Body of pancreas (tissue), 4 donors: ENCODE data around the gene DCDC2. TPM values are rescaled to one million over a fixed set of nuclear protein-coding genes. Genes with fewer than 3 reads are reported as not detected.
"Not testable (repeated sequence)": the region's sequence is repeated elsewhere in the genome, so short reads cannot be mapped to it uniquely, and the experiment has no call there.

Experiments used
- ATAC-seq: fragments of 150-250 bp; one replicate; pipeline ENCODE4 v1.9.1; 2016
- DNase-seq, 4 donors: peaks; one replicate each; pipeline ENCODE4 v3.0.0-alpha.2; 2019
- H3K27ac ChIP-seq, 4 donors: fragments of 200-600 bp; sonication (generic); 1 replicate in 3 of 4; 2 replicates in 1 of 4; pipeline versions ENCODE4 v1.5.1 to v1.6.1; 2016 to 2019; ENCODE audit warnings: mild to moderate bottlenecking in 1 of 4, mixed read lengths in 1 of 4, moderate library complexity in 1 of 4
- H3K27me3 ChIP-seq, 2 donors: fragments of 200-600 bp; sonication (generic); one replicate each; pipeline ENCODE4 v1.6.0; 2016; ENCODE audit warnings: mild to moderate bottlenecking in 1 of 2
- H3K36me3 ChIP-seq, 2 donors: fragments of 200-600 bp; sonication (generic); replicated peaks in 1 of 2; 2 replicates each; pipeline ENCODE4 v1.5.1; 2016; ENCODE audit warnings: low read depth in 2 of 2; ENCODE audit not compliant: insufficient read depth in 1 of 2
- H3K4me1 ChIP-seq: fragments of 200-600 bp; sonication (generic); one replicate; pipeline ENCODE4 v1.6.0; 2016
- H3K4me3 ChIP-seq, 2 donors: fragments of 200-600 bp; sonication (generic); 1 replicate in 1 of 2; 2 replicates in 1 of 2; pipeline ENCODE4 v1.5.1; 2016 to 2019
- H3K9me3 ChIP-seq, 3 donors: fragments of 200-600 bp; sonication (generic); 1 replicate in 2 of 3; 2 replicates in 1 of 3; pipeline ENCODE4 v1.5.1; 2016
- POLR2A ChIP-seq, 3 donors: fragments of 450-650 bp; IDR thresholded peaks; one replicate each; pipeline ENCODE4 v1.6.1; 2016; ENCODE audit warnings: antibody characterized with exemption in 3 of 3, mild to moderate bottlenecking in 2 of 3
- WGBS, 2 donors: methylation state at CpG; one replicate each; pipeline ENCODE4 v1.1.5; 2017; 5-methylcytosine and 5-hydroxymethylcytosine counted together
- intact Hi-C: fragments of 100-400 bp; cut with DNase I; formaldehyde crosslinking; loops from one replicate; pipeline ENCODE4 v1.15.1; 2023
- total RNA-seq, 2 donors: library from RNA; depleted of rRNA; stranded (reverse); fragments of >200 nt; gene quantifications; one replicate each; pipeline ENCODE4 v1.1.0, GENCODE V29; 2016
- TF ChIP-seq, protein P1 (sequence below), 7 experiments: fragments of 450-650 bp in 4 of 7; fragments of 200-600 bp in 3 of 7; sonication (generic) in 3 of 7; IDR thresholded peaks; one replicate each; pipeline ENCODE4 v1.5.1; 2016 to 2019; ENCODE audit warnings: antibody characterized with exemption in 7 of 7

DCDC2 gene
- total RNA-seq, 2 donors from 2014 or later, result 20.8 to 37.4 TPM

DNA sequence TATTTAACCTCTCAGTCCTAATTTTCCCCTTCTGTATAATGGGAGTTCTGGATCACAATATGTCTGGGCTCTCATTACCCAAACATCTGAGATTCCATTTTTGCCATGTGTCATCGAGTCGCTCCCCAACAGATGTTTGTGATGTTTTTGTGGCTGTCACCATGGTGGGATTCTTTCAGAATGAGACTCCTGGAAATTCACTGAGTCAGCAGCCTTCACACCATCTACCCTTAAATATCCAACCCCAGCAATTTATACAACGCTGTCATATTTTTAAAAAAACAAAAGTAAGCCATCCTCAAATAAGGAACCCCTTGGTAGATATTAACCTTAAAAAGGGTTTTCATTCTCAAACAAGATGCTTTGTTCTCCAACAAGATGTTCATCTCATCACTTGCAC, 211.0 kb downstream of the DCDC2 start:
- Histone ChIP-seq H3K27me3 (no peaks in the 10 kb centered on the region), H3K36me3 (no peaks in the 10 kb centered on the region), H3K27ac (no peak overlapping the region), H3K4me3 (no peak overlapping the region), H3K4me1 (no peaks in the 10 kb centered on the region), H3K9me3 (no peaks in the 10 kb centered on the region)
- 86 to 89% methylated on average over 3 of the region's 3 CpGs for WGBS, 2 donors
- intact Hi-C loops, result no loop called here
- TF ChIP-seq, protein P1, sequence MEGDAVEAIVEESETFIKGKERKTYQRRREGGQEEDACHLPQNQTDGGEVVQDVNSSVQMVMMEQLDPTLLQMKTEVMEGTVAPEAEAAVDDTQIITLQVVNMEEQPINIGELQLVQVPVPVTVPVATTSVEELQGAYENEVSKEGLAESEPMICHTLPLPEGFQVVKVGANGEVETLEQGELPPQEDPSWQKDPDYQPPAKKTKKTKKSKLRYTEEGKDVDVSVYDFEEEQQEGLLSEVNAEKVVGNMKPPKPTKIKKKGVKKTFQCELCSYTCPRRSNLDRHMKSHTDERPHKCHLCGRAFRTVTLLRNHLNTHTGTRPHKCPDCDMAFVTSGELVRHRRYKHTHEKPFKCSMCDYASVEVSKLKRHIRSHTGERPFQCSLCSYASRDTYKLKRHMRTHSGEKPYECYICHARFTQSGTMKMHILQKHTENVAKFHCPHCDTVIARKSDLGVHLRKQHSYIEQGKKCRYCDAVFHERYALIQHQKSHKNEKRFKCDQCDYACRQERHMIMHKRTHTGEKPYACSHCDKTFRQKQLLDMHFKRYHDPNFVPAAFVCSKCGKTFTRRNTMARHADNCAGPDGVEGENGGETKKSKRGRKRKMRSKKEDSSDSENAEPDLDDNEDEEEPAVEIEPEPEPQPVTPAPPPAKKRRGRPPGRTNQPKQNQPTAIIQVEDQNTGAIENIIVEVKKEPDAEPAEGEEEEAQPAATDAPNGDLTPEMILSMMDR (IDR thresholded peaks at IDR 0.05), result no peak
- no peak for TF ChIP-seq POLR2A (IDR thresholded peaks at IDR 0.05)
- DNase-seq (no peak), ATAC-seq (no peak)

DNA sequence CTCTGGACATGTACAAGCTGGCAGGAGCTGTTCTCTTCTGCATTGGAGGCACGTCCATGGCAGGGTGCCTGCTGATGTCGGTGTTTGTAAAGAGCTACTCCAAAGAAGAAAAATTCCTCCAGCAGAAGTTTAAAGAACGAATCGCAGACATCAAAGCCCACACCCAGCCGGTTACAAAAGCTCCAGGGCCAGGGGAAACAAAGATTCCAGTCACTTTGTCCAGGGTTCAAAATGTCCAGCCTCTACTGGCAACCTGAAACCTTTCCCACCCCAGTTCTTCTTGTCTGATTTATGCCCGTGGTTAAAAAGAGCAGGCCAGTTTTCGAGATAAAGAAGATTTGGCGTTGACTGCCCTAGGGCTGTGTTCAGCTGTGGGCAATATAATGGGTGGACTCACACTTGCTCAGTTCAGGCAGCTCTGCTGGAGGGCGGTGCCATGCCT, 212.1 kb downstream of the DCDC2 start:
- Histone ChIP-seq H3K9me3 (no peaks in the 10 kb centered on the region), H3K4me1 (no peaks in the 10 kb centered on the region), H3K27ac (no peak overlapping the region), H3K4me3 (no peak overlapping the region), H3K36me3 (no peaks in the 10 kb centered on the region), H3K27me3 (no peaks in the 10 kb centered on the region)
- TF ChIP-seq, protein P1 (IDR thresholded peaks at IDR 0.05), result no peak
- TF ChIP-seq POLR2A (IDR thresholded peaks at IDR 0.05), result no peak
- intact Hi-C loops, result no loop called here
- DNase-seq, result no peak
- ATAC-seq, result no peak
- WGBS, 2 donors, result 58 to 60% methylated on average over 9 of the region's 9 CpGs

- ATAC-seq, H3K9me3 ChIP-seq, H3K27ac ChIP-seq, H3K4me1 ChIP-seq, DNase-seq, H3K4me3 ChIP-seq, H3K27me3 ChIP-seq, intact Hi-C loops, H3K36me3 ChIP-seq: not testable (repeated sequence)
- WGBS, 2 donors, result 82 to 92% methylated on average over 8 of the region's 8 CpGs
These were observed 215.1 kb downstream of the DCDC2 start for GRCh38 chr6:24142733-24143132.

GRCh38 chr6:24140591-24140990, 217.3 kb downstream of the DCDC2 start:
- no peak overlapping the region for H3K27ac ChIP-seq
- H3K4me1 ChIP-seq, result no peaks in the 10 kb centered on the region
- no peaks in the 10 kb centered on the region for H3K9me3 ChIP-seq
- TF ChIP-seq, protein P1 (IDR thresholded peaks at IDR 0.05), result no peak
- TF ChIP-seq POLR2A (IDR thresholded peaks at IDR 0.05), result no peak
- intact Hi-C loops, result no loop called here
- ATAC-seq (no peak), DNase-seq (peak in 1 of 4 donors; percentile 6)
- no peaks in the 10 kb centered on the region for H3K27me3 ChIP-seq
- no peak overlapping the region for H3K4me3 ChIP-seq
- 70 to 82% methylated on average over 13 of the region's 13 CpGs for WGBS, 2 donors
- H3K36me3 ChIP-seq, result no peaks in the 10 kb centered on the region

- ATAC-seq (no peak), DNase-seq (no peak)
- TF ChIP-seq, protein P1 (IDR thresholded peaks at IDR 0.05), result no peak
- no peak for TF ChIP-seq POLR2A (IDR thresholded peaks at IDR 0.05)
- no peaks in the 10 kb centered on the region for H3K36me3 ChIP-seq
- H3K27me3 ChIP-seq, result no peaks in the 10 kb centered on the region
- no peak overlapping the region for H3K4me3 ChIP-seq
- no peaks in the 10 kb centered on the region for H3K9me3 ChIP-seq
- no peak overlapping the region for H3K27ac ChIP-seq
- no peaks in the 10 kb centered on the region for H3K4me1 ChIP-seq
- 60 to 63% methylated on average over 2 of the region's 2 CpGs for WGBS, 2 donors
- intact Hi-C loops, result no loop called here
These were observed 218.2 kb downstream of the DCDC2 start for GRCh38 chr6:24139639-24140038.
